GM19239 (cell line): Measurements from ENCODE around the gene ST6GALNAC1.

Experiments
- DNase-seq: peaks from one replicate; pipeline ENCODE4 v3.0.0; 2011; ENCODE audit warnings: low spot score; ENCODE audit not compliant: insufficient read length
- FAIRE-seq: peaks from 2 replicates; lab custom pipeline; 2011; peaks lifted over from hg19 to GRCh38; lab: Jason Lieb, UNC

Gene ST6GALNAC1, protein sequence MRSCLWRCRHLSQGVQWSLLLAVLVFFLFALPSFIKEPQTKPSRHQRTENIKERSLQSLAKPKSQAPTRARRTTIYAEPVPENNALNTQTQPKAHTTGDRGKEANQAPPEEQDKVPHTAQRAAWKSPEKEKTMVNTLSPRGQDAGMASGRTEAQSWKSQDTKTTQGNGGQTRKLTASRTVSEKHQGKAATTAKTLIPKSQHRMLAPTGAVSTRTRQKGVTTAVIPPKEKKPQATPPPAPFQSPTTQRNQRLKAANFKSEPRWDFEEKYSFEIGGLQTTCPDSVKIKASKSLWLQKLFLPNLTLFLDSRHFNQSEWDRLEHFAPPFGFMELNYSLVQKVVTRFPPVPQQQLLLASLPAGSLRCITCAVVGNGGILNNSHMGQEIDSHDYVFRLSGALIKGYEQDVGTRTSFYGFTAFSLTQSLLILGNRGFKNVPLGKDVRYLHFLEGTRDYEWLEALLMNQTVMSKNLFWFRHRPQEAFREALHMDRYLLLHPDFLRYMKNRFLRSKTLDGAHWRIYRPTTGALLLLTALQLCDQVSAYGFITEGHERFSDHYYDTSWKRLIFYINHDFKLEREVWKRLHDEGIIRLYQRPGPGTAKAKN

DNA sequence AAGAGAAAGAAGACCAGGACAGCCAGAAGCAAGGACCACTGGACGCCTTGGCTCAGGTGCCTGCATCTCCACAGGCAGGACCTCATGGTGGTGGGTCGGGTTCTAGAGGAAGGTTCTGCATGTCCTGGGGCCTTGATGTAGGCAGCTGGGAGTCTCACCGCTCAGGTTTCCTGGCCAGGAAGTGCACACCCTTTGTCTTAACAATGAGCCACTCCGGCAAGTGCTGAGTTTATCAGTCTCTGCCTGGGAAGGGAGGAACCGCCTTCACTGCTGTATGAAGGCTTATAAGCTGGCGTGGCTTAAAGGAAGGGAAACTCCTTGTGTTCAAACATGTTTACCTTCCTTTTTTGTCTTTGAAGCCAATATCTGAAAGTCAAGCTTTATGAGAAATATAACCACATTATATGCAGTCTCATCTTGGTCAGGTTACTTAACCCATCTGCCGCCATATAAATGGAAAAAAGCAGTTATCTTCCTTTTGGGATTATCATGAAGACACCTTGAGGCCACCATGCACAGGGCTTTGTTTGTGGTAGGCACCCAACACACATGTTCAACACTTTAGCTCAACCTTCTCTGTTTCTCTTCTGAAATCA, at the start of gene ST6GALNAC1:
ST6GALNAC1 (minus strand) TSS at position 205 of the 596 bp plus-strand sequence; CDS start at position 86, 119 bp downstream.
- FAIRE-seq (no peak), DNase-seq (no peak)

DNA sequence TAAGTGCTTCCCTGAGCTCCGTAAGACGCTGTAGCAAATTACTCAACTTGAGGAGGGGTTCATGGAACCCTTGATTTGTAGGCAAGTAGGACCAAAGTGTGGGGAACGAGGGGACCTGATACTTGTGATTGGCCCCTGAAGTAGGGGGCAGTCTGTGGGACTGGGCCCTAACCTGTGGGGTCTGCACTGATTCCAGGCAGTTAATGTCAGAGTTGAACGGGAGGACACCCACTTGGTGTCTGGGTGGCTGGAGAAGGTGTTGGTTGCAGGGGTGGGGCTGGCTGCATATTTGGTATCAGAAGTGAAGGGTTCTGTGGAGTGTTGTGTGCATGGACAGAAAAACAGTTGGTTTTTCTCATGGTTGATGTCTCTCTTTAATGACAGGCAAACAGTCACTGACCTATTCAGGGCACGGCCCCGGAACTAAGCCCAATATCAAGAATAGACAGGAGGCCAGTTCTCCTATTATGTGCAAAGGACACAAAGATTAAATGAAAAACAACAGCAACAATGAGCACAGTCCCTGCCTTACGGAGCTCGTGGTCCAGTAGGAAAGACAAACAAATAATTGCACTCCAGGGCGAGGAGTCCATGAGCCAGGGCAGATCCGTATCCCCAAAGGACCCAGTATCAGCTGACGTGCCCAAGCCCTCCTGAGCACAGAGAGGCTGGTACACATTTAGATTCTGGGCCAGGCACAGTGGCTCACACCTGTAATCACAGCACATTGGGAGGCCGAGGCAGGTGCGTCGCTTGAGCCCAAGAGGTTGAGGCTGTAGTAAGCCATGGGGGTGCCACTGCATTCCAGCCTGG, 48.0 kb upstream of the ST6GALNAC1 start:
- no peak for FAIRE-seq

DNA sequence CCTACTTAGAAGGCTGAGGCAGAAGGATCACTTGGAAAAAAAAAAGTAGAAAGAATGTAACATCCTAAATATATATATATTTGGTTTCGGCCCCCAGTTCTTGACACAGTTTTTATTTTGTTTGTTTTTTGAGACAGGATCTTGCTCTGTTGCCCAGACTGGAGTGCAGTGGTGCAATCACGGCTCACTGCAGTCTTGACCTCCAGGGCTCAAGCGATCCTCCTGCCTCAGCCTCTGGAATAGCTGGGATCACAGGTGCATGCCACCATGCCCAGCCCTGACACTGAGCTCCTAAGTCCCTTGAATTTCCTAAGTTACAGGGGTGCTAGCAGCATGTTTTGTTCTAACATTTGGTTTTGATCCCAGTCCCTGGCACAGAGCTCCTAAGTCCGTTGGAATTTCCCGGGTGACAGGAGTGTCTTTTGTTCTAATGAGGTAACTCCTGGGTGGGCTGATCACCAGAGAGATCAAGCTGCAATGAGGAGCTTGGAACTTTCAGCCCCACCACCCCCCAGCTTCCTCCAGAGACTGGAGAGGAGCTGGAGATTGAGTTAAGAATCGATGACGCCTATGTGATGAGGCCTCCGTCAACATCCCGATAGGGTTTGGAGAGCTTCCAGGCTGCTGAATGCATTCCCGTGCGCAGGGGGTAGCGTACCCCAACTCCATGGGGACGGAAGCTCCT, 47.2 kb upstream of the ST6GALNAC1 start:
- FAIRE-seq: no peak
- no peak for DNase-seq

More for the DNA sequence above, 48.0 kb upstream of the ST6GALNAC1 start:
- DNase-seq: no peak

DNA sequence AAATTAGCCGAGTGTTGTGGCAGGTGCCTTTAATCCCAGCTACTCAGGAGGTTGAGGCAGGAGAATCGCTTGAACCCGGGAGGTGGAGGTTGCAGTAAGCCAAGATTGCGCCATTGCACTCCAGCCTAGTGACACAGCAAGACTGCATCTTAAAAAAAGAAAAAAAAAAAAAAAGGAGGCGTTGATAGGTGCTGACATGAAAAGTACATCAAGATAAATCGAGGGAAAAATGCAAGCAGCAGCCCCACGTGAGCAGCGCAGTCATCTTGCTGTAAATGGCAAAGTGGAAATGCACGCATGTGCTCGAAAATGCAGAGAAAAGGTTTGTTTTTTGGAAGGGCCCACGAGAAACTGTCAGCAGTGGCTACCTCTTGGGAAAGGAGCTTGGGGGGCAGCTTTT, 46.3 kb upstream of the ST6GALNAC1 start:
- FAIRE-seq (no peak), DNase-seq (no peak)

DNA sequence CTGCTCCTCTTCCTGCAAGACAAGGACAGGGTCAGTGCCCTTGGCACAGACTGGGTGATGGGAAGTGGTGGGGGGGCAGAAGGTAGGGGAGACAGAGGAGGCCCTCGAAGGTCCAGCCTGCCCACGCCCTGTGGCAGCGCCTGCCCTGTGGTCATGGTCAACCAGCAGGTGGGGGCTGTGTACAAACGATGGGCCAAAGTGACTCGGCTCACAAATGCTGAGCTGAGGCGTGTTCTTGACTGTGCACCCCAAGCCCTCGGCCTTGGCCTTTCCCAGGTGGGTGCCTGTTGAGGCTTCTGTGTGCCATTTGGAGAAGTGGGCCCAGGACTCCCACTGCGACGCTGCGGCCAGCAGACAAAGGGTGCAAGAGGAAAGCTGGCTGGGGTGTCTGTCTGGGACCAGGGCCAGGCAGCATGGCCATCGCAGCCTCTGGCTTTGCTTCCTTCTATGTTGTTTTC, 44.6 kb upstream of the ST6GALNAC1 start:
- DNase-seq (no peak), FAIRE-seq (no peak)

DNA sequence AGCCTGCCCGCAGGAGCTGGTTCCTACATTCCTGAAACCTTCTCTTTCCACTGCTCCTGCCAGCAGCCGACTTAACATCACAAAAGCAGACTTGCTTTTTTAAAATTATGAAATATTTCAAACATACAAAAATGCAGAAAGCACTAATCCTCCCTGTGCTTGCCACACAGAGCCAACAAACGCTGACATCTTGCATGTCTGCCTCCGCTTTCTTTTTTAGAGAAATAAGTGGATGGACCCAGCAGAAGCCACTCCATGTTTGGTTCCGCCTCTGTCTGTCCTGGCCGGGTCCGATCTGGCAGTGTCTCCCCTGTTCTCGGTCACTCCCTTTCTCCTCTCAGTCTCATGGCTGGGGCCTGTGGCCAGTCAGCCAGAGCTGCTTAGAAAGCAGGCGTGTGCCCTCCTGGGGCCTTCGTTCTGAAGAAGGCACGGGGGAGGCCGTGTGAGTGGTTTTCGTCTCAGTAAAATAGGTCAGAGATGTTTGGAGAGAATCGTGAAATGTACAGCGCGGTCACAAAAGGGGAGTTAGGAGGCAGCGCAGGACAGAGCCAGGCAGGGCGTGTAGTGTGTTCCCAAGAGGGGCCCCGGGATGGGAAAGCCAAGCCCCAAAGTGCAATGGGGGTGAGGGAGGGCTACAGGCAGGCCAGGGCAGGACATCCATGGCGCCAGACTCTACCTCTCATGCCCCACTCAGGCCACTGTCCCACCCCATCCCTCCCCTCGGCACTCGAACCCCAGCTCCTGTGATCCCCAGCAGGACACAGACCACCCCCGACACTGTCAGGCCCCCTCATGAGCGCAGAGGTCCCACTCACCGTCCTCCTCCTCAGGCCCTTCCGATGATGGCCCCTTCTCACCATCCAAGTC, 44.0 kb upstream of the ST6GALNAC1 start:
- DNase-seq (no peak), FAIRE-seq (no peak)

DNA sequence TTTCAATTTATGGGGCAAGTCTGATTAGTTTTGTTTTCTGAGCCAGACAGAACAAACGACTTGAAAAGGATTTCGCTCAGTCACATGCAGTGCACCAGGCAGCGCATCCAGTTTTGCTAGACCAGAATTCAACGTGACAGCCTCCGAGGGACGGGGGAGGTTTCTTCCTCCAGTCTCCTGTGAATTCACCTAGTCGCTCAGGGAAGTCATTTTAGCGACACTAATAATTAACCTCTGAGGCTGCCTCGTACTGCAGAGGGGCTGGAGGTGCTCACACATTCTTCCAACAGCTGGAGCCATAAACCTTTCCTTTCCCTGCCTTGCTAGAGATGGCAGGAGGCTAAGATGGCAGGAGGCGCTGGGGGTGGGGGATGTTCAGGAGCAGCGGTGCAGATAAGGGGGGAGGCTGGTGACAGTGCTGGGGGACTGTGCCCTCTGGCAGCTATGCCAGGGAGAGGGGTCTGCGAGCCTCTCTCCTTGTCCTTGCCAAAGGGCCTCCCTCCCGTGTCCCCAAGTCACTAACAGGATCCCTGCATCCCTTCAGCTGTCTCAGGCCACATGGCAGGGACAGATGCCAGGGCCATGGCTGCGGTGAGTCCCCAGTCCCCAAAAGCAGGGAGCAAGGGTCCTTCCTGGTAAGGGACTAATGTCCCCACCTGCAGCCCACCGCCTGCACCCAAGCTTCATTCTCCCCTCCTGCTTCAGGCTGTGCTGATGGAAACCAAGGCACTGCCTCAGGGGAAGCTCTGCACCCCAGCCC, 43.2 kb upstream of the ST6GALNAC1 start:
- no peak for DNase-seq
- FAIRE-seq: no peak

DNA sequence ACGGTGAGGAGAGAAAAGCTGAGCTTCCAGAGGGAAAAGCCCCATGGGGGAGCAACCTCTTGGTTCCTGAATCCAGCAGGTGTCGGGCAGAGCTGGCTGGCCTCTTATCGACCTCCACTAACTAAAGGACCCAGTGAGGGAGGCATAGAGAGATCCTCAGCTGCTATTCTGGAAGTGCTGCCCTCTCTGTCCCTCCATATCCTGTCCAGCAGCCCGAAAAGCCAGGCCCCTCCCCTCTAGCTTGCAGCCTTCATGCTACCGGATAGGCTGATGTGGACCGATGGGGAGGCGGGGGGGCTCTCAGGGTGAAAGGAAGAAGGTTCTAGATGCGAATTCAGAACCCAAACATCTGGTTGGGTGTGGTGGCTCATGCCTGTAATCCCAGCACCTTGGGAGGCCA, 42.3 kb upstream of the ST6GALNAC1 start:
- FAIRE-seq (no peak), DNase-seq (no peak)

DNA sequence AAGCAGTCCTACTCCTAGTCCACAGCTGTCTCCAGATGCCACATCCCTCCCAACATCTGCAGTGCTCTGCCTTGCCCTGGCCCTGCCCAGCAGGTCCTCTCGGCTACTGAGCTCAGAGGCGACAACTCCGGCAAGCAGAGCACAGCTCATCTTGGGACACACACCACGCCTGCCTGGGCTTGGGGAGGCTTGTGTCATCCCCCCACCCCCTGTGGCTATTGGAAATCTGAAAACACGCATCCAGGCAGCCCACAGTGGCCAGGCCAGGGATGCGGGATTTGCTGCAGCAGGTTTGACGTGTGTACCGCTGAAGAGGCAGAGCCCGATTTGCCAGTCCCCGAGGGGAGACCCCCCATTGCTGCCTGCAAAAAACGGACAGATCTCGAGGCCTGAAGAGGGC, 41.8 kb upstream of the ST6GALNAC1 start:
- FAIRE-seq: no peak

DNA sequence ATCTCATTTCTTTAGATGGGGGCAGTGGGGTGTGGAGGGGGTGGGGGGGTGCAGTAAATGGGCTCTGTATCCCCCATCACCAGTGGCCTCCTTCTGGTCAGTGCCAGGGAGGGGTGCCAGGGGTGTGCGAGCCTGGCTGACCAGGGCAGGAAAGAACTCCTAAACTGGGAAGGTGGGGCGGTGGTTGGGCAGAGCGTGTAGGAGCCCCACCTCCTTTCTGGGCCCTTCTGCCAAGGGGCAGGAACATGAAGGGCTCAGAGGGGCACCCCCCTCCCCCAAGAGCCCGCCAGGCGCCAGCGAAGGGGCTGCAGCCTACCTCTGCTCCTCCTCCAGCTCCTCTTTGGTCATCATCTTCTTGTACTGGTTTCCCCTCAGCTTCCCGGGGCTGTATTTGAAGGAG, 41.2 kb upstream of the ST6GALNAC1 start:
- DNase-seq: no peak
- no peak for FAIRE-seq

More for the DNA sequence above, 41.8 kb upstream of the ST6GALNAC1 start:
- no peak for DNase-seq

DNA sequence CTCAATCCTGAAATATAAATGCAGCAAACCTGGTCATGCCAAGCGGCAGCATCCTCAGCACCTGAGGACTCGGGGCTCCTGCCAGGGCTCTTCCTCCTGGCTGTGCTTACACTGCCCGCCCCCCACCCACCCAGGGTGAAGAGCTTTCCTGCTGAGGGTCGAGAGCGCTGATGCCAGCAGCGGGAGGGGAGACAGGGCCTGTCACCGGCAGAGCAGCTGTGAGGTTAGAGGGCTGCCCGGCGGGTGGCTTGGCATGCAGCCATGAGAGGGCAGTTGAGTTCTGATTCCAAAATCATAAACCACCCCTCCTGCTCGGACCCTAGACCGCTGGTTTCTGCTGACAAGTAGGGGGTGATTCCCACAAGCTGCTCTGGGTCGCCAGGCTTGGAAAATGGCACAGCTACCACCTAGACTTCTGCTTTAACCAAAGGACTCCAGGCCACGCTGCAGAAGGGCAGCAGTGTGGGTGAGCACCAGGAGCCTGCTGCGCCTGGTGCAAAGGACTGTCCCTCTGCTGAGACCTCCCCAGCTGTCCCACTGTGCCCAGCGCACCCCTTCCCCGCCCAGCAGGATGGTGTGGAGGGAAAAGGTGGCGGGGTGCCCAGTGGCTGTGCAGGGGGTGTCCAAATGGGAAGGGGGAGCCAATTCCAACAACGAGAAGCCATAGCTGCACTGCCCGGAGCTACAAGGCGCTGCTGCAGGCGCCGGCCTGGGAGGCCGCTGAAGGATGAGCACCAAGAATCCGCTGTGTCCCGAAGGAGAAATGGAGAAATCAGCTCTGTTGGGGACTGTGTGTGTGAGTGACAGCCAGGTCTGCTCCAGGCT, 40.6 kb upstream of the ST6GALNAC1 start:
- FAIRE-seq (no peak), DNase-seq (no peak)

DNA sequence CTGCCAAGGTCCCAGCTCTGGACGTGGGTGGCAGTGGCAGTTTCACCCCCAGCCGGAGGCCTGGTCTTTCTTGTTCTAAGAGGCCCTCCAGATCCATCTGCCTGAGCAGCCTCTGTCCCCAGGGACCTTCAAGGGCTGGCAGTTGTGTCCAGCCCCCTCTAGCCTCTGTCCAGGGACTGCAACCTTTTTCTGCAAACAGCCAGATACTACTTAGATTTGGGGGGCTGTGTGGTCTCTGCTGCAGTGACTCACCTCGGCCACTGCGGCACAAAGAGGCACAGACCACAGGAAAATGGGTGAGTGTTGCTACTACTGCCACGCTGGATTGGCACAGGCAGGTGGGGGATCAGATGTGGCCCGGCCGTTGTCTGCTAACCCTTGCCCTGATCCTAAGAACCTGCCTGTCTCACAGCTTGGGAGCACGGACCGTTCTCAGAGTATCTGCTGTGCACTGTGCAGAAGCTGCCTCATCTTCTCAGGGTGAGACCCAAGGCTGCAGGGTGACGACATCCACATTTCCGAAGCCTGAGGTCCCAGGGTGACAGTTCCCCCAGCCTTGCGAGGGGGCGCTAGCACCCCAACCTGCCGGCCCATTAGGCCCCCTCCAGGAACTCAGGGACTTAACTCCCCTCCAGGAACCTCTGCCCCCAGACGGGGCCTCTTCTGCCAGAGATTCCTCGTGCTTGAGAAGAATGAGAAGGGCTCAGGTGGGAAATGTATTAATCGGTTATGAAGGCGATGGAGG, 39.6 kb upstream of the ST6GALNAC1 start:
- FAIRE-seq (no peak), DNase-seq (no peak)

DNA sequence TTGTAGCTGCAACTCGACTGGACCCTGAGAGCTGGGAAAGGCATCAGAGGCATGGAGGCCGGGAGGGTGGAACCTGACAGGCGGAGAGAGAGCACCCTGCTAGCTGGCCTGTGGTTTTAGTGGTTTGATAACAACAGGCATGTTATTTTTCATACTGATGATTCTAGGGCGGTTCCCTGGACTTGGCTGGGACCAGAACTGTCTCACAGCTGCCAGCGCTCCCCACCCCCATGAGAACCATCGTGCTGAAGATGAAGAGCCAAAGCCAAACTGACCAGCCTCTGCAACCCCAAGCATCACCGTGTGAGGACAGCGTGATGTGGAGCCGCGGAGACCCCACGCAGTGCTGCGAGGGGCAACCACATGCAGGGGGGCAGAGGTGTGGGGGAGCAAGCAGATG, 38.7 kb upstream of the ST6GALNAC1 start:
- FAIRE-seq: no peak
- no peak for DNase-seq

DNA sequence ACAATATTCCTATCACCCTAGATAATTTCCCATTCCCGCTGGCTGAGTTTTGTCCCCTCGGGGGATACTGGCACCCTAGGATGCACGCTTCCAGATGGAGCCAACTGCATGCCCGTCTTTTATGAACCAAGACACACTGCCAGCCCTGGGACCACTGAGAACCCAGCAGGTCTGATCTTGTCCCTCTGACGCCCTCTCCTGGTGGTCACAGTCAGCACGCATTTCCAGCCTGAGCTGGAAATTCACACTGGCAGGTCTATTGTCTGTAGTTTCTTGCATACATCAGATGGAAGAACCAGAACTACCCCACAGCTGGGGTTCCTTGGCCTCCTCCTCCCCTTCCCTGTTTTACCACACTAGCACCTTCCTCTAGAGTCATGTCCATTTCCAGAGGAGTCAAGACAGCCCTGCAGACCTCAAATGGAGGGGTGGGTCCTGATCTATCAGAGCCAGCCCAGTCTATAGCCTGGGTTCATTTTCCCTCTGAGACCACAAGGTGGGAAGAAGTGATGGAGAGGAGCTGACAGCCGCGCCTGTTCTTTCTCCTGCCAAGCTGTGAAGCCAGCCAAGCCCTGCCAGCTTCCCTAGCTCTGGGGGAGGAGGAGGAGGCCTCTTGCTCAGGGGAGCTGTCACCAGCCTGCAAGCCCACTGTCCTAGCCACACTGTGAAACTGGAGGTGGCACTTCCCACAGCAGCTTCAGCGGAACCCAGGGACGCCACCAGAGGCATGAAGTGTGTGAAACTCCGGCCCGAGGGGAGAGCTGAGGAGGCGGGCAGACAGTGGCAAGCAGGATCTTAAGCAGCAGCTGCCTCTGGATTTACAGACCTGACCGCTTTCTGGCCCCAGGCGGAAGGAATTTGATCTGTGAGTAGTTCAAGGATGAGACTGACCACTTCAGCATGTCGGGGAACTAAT, 37.9 kb upstream of the ST6GALNAC1 start:
- no peak for FAIRE-seq
- peak; percentile 61 for DNase-seq

DNA sequence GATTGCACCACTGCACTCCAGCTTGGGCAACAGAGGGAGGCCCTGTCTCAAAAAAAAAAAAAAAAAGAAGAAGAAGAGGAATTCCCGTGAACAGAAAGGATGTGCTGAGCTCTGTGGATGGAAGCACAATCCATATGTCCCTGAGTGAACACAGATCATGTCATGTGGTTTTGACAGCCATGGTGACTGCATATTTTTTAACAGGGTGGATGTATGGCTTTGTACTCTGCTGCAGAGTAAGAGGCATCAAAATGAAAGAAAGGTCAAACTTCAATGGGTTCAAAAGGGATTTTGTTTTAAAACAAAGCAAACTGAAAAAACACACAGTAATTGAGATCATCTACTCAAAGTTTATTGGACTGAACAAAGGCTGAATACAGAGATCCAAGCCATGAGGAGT, 35.7 kb upstream of the ST6GALNAC1 start:
- no peak for FAIRE-seq

DNA sequence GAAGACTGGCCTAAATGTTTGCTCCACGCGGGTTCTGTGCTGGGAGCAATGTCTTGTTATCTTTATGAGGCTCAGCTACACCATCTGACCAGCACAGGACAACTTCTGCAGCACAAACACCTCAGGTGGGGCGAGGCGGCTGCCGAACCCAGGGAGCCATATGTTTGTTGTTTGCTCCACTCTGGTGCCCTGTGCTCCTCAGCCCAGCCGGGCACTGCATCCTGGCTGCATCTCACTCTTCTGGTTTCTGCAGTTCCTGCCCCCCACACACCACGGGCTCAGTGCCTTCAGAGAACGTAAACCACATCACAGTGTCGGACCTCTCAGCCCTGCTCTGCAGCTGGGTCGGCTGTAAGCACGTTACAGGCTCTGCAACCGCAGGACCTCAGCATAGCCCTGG, 34.8 kb upstream of the ST6GALNAC1 start:
- DNase-seq (no peak), FAIRE-seq (no peak)

More for the DNA sequence above, 35.7 kb upstream of the ST6GALNAC1 start:
- DNase-seq: no peak
